GM20000 (cell line): ENCODE results near the gene TUBGCP2.

Source experiments
- DNase-seq: peaks from one replicate; pipeline ENCODE4 v3.0.0; 2012; ENCODE audit warnings: low spot score
- TF ChIP-seq, protein P1 (sequence below): IDR thresholded peaks from 2 replicates; pipeline ENCODE4 v1.5.1; 2012; ENCODE audit warnings: mild to moderate bottlenecking, control low read depth; ENCODE audit errors: extremely low read depth, missing control alignments

TUBGCP2 gene

DNA sequence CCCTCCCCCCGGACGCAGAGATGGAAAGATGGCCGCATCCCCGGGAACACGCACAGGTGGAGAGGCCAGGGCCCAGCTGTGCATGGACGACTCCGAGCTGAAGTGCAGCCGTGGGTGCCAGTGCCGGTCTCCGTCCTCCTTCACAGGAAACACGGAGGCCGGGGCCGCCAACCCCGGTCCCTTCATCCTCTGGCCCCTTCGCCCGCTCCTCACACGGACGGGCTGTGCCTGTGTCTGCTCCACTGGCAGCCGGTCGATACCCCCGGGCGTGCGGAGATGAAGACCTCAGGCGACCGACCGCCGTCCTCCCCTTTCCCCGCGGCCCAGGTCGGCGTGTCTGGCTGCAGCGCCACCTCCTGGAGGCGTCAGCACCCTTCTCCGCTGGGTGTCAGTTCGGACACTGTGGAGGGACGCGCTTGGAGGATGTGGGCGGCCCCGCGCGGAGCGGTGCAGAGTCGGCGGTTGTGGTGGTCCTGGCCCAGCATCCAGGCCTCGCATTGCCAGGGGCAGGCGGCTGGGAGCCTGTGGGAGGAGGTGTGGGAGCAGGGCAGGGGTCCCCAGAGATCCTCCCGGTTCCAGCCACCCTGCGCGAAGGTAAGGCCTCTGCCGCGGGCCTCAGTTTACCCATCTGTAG, 9.9 kb upstream of the TUBGCP2 start:
- TF ChIP-seq, protein P1, sequence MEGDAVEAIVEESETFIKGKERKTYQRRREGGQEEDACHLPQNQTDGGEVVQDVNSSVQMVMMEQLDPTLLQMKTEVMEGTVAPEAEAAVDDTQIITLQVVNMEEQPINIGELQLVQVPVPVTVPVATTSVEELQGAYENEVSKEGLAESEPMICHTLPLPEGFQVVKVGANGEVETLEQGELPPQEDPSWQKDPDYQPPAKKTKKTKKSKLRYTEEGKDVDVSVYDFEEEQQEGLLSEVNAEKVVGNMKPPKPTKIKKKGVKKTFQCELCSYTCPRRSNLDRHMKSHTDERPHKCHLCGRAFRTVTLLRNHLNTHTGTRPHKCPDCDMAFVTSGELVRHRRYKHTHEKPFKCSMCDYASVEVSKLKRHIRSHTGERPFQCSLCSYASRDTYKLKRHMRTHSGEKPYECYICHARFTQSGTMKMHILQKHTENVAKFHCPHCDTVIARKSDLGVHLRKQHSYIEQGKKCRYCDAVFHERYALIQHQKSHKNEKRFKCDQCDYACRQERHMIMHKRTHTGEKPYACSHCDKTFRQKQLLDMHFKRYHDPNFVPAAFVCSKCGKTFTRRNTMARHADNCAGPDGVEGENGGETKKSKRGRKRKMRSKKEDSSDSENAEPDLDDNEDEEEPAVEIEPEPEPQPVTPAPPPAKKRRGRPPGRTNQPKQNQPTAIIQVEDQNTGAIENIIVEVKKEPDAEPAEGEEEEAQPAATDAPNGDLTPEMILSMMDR, result peak; percentile 86
- peak; percentile 75 for DNase-seq

DNA sequence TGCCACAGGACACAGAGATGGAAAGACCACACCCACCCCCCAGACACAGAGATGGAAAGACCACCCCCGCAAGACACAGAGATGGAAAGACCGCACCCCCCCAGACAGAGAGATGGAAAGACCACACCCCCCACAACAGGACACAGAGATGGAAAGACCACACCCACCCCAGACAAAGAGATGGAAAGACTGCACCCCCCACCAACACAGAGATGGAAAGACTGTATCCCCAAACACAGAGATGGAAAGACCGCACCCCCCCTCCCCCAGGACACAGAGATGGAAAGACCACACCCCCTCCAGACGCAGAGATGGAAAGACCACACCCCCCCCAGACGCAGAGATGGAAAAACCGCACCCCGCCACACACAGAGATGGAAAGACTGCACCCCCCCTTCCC, 8.1 kb upstream of the TUBGCP2 start:
- DNase-seq, result no peak
- TF ChIP-seq, protein P1, result no peak

- no peak for DNase-seq
- TF ChIP-seq, protein P1, result no peak
Observed at GRCh38 chr10:133316266-133316665, 7.6 kb upstream of the TUBGCP2 start.

GRCh38 chr10:133315847-133316246, 7.2 kb upstream of the TUBGCP2 start:
- TF ChIP-seq, protein P1, result no peak
- no peak for DNase-seq

DNA sequence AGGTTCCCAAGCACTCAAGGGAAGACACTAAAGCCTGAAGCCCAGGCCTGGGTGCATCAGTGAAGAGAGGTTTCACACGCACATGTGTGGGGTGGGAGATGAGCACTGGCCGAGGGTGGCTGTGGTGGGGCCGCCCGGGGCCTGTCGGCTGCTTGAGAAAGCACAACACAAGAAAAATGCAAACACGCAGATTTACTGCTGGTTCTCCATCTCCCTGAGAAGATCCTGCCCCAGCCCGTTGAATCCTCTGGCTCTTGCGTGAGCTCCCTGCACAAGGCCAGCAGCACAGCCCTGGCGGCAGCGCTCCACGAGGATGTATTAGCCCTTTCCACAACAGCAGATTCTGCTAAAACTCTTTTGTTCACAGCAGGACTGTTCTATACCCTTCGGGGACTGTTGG, 6.2 kb upstream of the TUBGCP2 start:
- no peak for DNase-seq
- TF ChIP-seq, protein P1, result no peak

DNA sequence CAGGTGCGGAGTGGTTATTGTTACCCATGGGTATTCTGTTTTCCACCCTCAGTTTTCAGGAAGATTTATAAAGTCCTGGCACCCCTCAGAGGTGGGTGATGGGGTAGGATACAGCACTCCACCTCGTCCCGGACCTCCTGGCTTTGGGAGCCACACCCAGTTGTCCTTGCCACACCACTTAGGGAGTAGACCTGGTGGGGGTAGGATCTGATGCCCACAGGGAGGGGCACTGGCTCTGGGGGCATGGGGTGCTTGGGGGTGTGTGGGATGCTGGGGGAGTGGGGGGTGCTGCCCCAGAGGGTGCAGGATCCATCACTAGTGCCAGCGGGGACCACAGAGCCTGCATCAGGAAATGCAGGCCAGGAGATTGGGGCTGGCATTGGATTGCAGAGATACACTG, 4.5 kb upstream of the TUBGCP2 start:
- DNase-seq, result no peak
- TF ChIP-seq, protein P1, result no peak

GRCh38 chr10:133312769-133313145, 4.1 kb upstream of the TUBGCP2 start:
- DNase-seq, result no peak
- TF ChIP-seq, protein P1, result no peak
